Omental fat pad (tissue), 4 donors: Measurements from ENCODE around the gene ADCK2. TPM values are rescaled to one million over a fixed set of nuclear protein-coding genes. Genes with fewer than 3 reads are reported as not detected.
"Not testable (repeated sequence)": the region's sequence is repeated elsewhere in the genome, so short reads cannot be mapped to it uniquely, and the experiment has no call there.

Source experiments
- ATAC-seq: fragments of 150-250 bp; one replicate; pipeline ENCODE4 v1.9.1; 2016; ENCODE audit warnings: mild to moderate bottlenecking, moderate library complexity; ENCODE audit not compliant: low FRiP score
- DNase-seq: peaks from one replicate; pipeline ENCODE4 v3.0.0-alpha.2; 2019; ENCODE audit warnings: low spot score
- CTCF ChIP-seq, 3 donors: fragments of 450-650 bp; IDR thresholded peaks; one replicate each; pipeline ENCODE4 v1.5.1; 2016 to 2017; ENCODE audit warnings: antibody characterized with exemption in 3 of 3, mild to moderate bottlenecking in 3 of 3, moderate library complexity in 2 of 3
- total RNA-seq, 4 donors: library from RNA; depleted of rRNA; stranded (reverse); fragments of >200 nt; gene quantifications; one replicate each; pipeline ENCODE4 v1.1.0, GENCODE V29; 2016

The ADCK2 gene
- total RNA-seq, 4 donors from 2014 or later, result 15.9 to 25.1 (median 20.1) TPM

- DNase-seq, result no peak
- no peak for TF ChIP-seq CTCF (IDR thresholded peaks at IDR 0.05)
- ATAC-seq, result no peak
Measured at GRCh38 chr7:140702774-140703173, 30.0 kb downstream of the ADCK2 start.

DNA sequence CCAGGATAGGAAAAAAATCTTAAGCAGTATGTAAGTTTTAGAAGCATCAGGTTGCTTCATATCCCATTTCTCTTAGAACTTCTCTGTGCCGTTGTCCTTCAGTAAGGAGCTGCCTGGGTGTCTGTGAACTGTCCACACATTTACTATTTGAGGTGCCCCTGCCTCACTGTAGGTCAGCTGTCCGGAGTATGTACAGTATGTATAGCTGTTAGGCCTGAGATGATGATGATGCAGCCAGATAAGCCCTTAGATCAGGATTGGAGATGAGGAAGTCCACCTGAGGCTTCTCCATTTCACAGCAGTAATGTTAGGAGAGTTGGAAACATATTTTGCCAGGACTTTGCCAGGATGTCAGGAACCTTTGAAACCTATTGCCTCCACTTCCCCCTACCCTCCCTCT, 31.5 kb downstream of the ADCK2 start:
- DNase-seq (no peak), ATAC-seq (no peak)
- TF ChIP-seq CTCF (IDR thresholded peaks at IDR 0.05), result no peak

- ATAC-seq, result no peak
Measured at GRCh38 chr7:140707132-140707531, 34.4 kb downstream of the ADCK2 start.

GRCh38 chr7:140708764-140709163, 36.0 kb downstream of the ADCK2 start:
- not testable (repeated sequence) for ATAC-seq

More at GRCh38 chr7:140707132-140707531, 34.4 kb downstream of the ADCK2 start:
- DNase-seq, result no peak
- TF ChIP-seq CTCF (IDR thresholded peaks at IDR 0.05), result no peak

GRCh38 chr7:140712392-140712791, 39.6 kb downstream of the ADCK2 start:
- not testable (repeated sequence) for ATAC-seq, DNase-seq

More at GRCh38 chr7:140708764-140709163, 36.0 kb downstream of the ADCK2 start:
- not testable (repeated sequence) for DNase-seq

- DNase-seq (no peak), ATAC-seq (no peak)
- TF ChIP-seq CTCF (IDR thresholded peaks at IDR 0.05), result no peak
Measured at GRCh38 chr7:140714331-140715040, 41.7 kb downstream of the ADCK2 start.

DNA sequence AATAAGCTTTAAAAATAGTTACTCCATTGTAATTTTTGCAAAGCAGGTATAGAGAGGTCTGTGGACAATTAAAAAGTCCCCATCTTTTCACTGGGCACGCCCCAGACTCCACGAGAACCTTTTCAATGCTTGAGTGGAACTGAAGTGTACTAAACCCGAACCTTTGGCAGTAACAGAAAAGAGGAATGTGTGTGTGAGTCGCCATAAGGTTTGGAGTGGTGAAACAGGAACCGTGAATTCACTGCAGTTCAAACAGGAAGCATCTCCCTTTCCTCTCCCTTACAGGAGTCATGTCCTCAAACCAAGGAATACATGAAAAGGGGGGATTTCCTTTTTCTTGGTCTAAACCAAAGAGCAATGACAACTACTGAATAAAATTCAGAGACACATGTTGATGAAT, 47.0 kb downstream of the ADCK2 start:
- no peak for DNase-seq
- TF ChIP-seq CTCF (IDR thresholded peaks at IDR 0.05), result no peak
- no peak for ATAC-seq

GRCh38 chr7:140722254-140722653, 49.5 kb downstream of the ADCK2 start:
- ATAC-seq (no peak), DNase-seq (no peak)
- no peak for TF ChIP-seq CTCF (IDR thresholded peaks at IDR 0.05)
